HepG2 (cell line): ENCODE measurements around the gene TET3. TPM values are rescaled to one million over a fixed set of nuclear protein-coding genes. Genes with fewer than 3 reads are reported as not detected.

Source experiments
- ATAC-seq: fragments of 200-7000 bp; cut with Tn5 transposase; 3 replicates; pipeline ENCODE4 v1.9.1; 2020; ENCODE audit warnings: mild to moderate bottlenecking, moderate library complexity
- BruUV-seq: library from RNA; stranded (reverse); fragments of 400-500 nt; replicated peaks from 2 replicates; lab custom pipeline; 2021; lab: Mats Ljungman, UMichigan
- CTCF ChIA-PET: fragments of 300-600 bp; formaldehyde crosslinking; extraction: SDS; loops from one replicate; lab custom pipeline; 2021; ENCODE audit warnings: low total read pairs, inconsistent platforms, low intra/inter-chr PET ratio; lab: Yijun Ruan, JAX
- POLR2A ChIA-PET: fragments of 350-600 bp; sonication (Branson Sonifier 250); formaldehyde crosslinking; loops from one replicate; lab custom pipeline; 2020; ENCODE audit warnings: antibody characterized with exemption, inconsistent platforms; lab: Yijun Ruan, JAX
- DNase-seq: peaks from one replicate; pipeline ENCODE4 v3.0.0-alpha.2; 2015; ENCODE audit warnings: low spot score
- FAIRE-seq: peaks from 3 replicates; lab custom pipeline; 2011; peaks lifted over from hg19 to GRCh38; lab: Jason Lieb, UNC
- H2AFZ ChIP-seq: one replicate; pipeline ENCODE4 v1.6.1; 2011; ENCODE audit warnings: low read length, inconsistent platforms
- H3K27ac ChIP-seq: fragments of 300-600 bp; 3 replicates; pipeline ENCODE4 v1.8.0; 2011; ENCODE audit warnings: mixed run types, mild to moderate bottlenecking, mixed read lengths, low read length, inconsistent platforms; ENCODE audit not compliant: insufficient read depth; ENCODE audit errors: extremely low read length
- H3K27me3 ChIP-seq, 2 experiments: fragments of 200-600 bp in 1 of 2; 2 replicates in 1 of 2; 3 replicates in 1 of 2; pipeline versions ENCODE4 v1.6.0 to v1.8.0; 2011; ENCODE audit warnings: low read length in 2 of 2, mild to moderate bottlenecking in 2 of 2, moderate library complexity in 2 of 2, inconsistent platforms in 1 of 2; ENCODE audit not compliant: insufficient read depth in 2 of 2, control insufficient read depth in 1 of 2
- H3K36me3 ChIP-seq, 2 experiments: fragments of 200-600 bp in 1 of 2; replicated peaks in 1 of 2; 2 replicates in 1 of 2; 3 replicates in 1 of 2; pipeline versions ENCODE4 v1.5.1 to v1.8.0; 2011; ENCODE audit warnings: low read length in 2 of 2, inconsistent platforms in 1 of 2; ENCODE audit not compliant: insufficient read depth in 2 of 2, control insufficient read depth in 1 of 2
- H3K4me1 ChIP-seq: 2 replicates; pipeline ENCODE4 v1.5.1; 2012; ENCODE audit warnings: low read length, inconsistent platforms; ENCODE audit not compliant: insufficient read depth
- H3K4me2 ChIP-seq: 2 replicates; pipeline ENCODE4 v1.6.0; 2011; ENCODE audit warnings: low read depth, low read length, inconsistent platforms
- H3K4me3 ChIP-seq, 3 experiments: fragments of 200-600 bp in 1 of 3; sonication (generic), shearing (Covaris generic) in 1 of 3; replicated peaks in 1 of 3; 2 replicates each; pipeline ENCODE4 v1.5.1; 2011 to 2016; ENCODE audit warnings: low read length in 3 of 3, inconsistent platforms in 2 of 3, low read depth in 2 of 3, mild to moderate bottlenecking in 2 of 3, control low read depth in 1 of 3, mixed read lengths in 1 of 3; ENCODE audit not compliant: insufficient read depth in 1 of 3
- H3K79me2 ChIP-seq: one replicate; pipeline ENCODE4 v1.6.1; 2011; ENCODE audit warnings: low read length, inconsistent platforms; ENCODE audit not compliant: insufficient read depth
- H3K9ac ChIP-seq: 2 replicates; pipeline ENCODE4 v1.6.0; 2011; ENCODE audit warnings: mild to moderate bottlenecking, low read depth, low read length, inconsistent platforms; ENCODE audit not compliant: insufficient read depth
- H3K9me3 ChIP-seq: 2 replicates; pipeline ENCODE4 v1.5.1; 2012; ENCODE audit warnings: mild to moderate bottlenecking, low read length
- H4K20me1 ChIP-seq: 2 replicates; pipeline ENCODE4 v1.6.0; 2011; ENCODE audit warnings: inconsistent platforms, mild to moderate bottlenecking, low read length, moderate library complexity; ENCODE audit not compliant: insufficient read depth
- KDM4B ChIP-seq: sonication (generic); formaldehyde crosslinking; IDR thresholded peaks from 2 replicates; pipeline ENCODE4 v1.4.0; 2020; ENCODE audit warnings: missing genetic modification reagents
- MYNN ChIP-seq: sonication (generic); formaldehyde crosslinking; IDR thresholded peaks from 2 replicates; pipeline ENCODE4 v1.4.0; 2020; ENCODE audit warnings: mild to moderate bottlenecking, low read depth, missing genetic modification reagents
- PHF21A ChIP-seq: sonication (generic); formaldehyde crosslinking; IDR thresholded peaks from 2 replicates; pipeline ENCODE4 v1.5.0; 2020; ENCODE audit warnings: mild to moderate bottlenecking, missing genetic modification reagents
- SATB2 ChIP-seq: sonication (generic); formaldehyde crosslinking; IDR thresholded peaks from 2 replicates; pipeline ENCODE4 v1.5.0; 2020; ENCODE audit warnings: missing genetic modification reagents
- SP2 ChIP-seq: sonication (generic); formaldehyde crosslinking; IDR thresholded peaks from 2 replicates; pipeline ENCODE4 v1.5.1; 2020; ENCODE audit warnings: mild to moderate bottlenecking, missing genetic modification reagents
- TBL1XR1 ChIP-seq: fragments of 150-350 bp; IDR thresholded peaks from 2 replicates; pipeline ENCODE4 v1.6.1; 2014; ENCODE audit warnings: borderline replicate concordance, low read length; ENCODE audit not compliant: partially characterized antibody
- ZNF30 ChIP-seq: sonication (generic); formaldehyde crosslinking; IDR thresholded peaks from 2 replicates; pipeline ENCODE4 v1.5.0; 2020; ENCODE audit warnings: mild to moderate bottlenecking, missing genetic modification reagents
- ZNF451 ChIP-seq: sonication (generic); formaldehyde crosslinking; IDR thresholded peaks from 2 replicates; pipeline ENCODE4 v1.5.0; 2020; ENCODE audit warnings: mild to moderate bottlenecking, missing genetic modification reagents
- ZNF510 ChIP-seq: sonication (generic); formaldehyde crosslinking; IDR thresholded peaks from 2 replicates; pipeline ENCODE4 v1.4.0; 2020; ENCODE audit warnings: low read depth, mild to moderate bottlenecking, missing genetic modification reagents
- WGBS: methylation state at CpG from one replicate; pipeline ENCODE4 v1.1.6; 2017; ENCODE audit warnings: low lambda C conversion rate; 5-methylcytosine and 5-hydroxymethylcytosine counted together
- in situ Hi-C: cut with HindIII; loops from 2 replicates; pipeline ENCODE4 v1.10.0; 2017; ENCODE audit warnings: low pct_unique_long_range_greater_than_20kb; ENCODE audit not compliant: extremely low pct_ligation_motif_present
- intact Hi-C: fragments of 100-400 bp; cut with micrococcal nuclease; formaldehyde crosslinking; loops from one replicate; pipeline ENCODE4 v1.10.0; 2022; ENCODE audit not compliant: unreplicated experiment
- polyA plus RNA-seq, 8 experiments: library from polyadenylated mRNA; depleted of rRNA in 3 of 8; stranded (reverse) in 7 of 8; unstranded in 1 of 8; fragments of >200 nt; fragmentation: Illumina TruSeq in 4 of 8; extraction: Trizol in 4 of 8; gene quantifications; 2 replicates each; pipeline versions ENCODE4 v1.2.1 to v1.2.3, GENCODE V29; 2011 to 2016; ENCODE audit warnings: low read depth in 4 of 8, missing spikeins in 1 of 8, mixed read lengths in 1 of 8; ENCODE audit not compliant: insufficient read depth in 1 of 8
- total RNA-seq, 5 experiments: library from RNA; depleted of rRNA; stranded (reverse); fragments of >200 nt; fragmentation: Illumina TruSeq; extraction: Trizol; gene quantifications; 2 replicates each; pipeline ENCODE4 v1.2.3, GENCODE V29; 2016; ENCODE audit warnings: low read depth in 1 of 5
- TF ChIP-seq, protein P1 (sequence below): sonication (generic); formaldehyde crosslinking; IDR thresholded peaks from 2 replicates; pipeline ENCODE4 v1.4.0; 2020; ENCODE audit warnings: mild to moderate bottlenecking, missing genetic modification reagents
- TF ChIP-seq, protein P2 (sequence below): IDR thresholded peaks from 2 replicates; pipeline ENCODE4 v1.6.1; 2012; ENCODE audit warnings: low read length, improper control_type of control experiment
- TF ChIP-seq, protein P3 (sequence below): sonication (generic); formaldehyde crosslinking; IDR thresholded peaks from 2 replicates; pipeline ENCODE4 v1.4.0; 2020; ENCODE audit warnings: mild to moderate bottlenecking, low read depth, missing genetic modification reagents

Gene TET3
- total and polyA plus RNA-seq, 2 of the 13 experiments (the other 11 are each of a cell fraction or from before 2014, with no cell fraction given): 4.3 to 6.8 TPM

DNA sequence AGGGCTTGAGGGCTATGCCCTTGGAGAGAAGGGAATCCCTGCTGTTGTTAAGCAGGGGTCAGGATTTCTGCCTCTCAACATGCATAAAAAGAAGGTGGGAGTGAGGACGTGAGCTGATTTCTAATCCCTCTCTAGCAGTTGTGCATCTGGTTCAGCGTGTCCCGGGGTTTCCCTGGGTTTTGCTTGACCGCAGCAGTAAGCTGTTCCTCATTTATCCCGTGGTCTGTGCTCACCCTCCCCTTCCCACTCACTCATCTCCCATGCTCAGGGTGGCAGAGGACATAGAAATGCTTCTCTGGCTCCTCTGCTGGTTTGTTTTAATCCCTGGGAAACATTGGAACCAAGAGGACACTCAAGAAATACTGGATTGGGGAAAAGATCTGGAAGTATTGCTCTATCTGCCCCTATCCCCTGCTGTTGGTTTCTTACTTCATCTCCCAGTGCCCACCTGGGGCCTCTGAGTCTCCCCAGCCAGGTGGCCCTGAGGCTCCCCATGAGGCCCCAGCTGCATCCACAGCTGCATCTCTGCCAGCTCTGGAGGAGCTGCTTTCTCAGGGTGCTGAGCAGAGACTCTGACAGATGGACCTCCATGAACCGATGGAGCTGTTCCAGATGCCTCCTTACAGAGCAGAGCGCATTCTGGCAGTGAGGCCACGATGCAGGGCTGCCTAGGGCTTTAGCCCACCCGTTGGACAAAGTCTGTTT is 36.1 kb downstream of the TET3 start (continued):
- TF ChIP-seq PHF21A (no peak), ZNF30 (CRISPR knock-in tag) (no peak), SATB2 (CRISPR knock-in tag) (no peak), ZNF510 (CRISPR knock-in tag) (no peak)
- TF ChIP-seq, all 625 proteins: peak for 0

DNA sequence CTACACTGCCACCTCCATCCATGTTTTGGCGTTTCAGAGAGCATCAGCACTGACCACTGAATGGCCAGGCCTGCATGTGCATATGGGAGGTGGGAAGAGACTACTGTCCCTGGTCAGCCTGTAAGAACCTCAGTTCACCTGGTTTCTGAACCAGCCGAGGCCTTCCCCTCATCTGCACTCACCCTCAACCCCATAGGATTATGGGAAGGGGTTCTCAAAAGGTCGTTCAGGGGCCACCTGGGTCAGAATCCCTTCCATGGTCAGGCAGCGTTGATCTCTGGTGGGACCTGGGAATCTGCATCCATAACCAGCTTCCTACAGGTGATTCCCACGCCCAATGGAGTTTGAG is 36.7 kb downstream of the TET3 start:
- Histone ChIP-seq H3K4me2 (no peak overlapping the region), H3K9ac (no peak overlapping the region), H3K27me3 (no peaks in the 10 kb centered on the region), H4K20me1 (no peaks in the 10 kb centered on the region), H3K36me3 (peaks cover 3 to 10% of the 10 kb centered on the region in 2 experiments; a peak in 3 of 5 replicates), H3K4me3 (no peak overlapping the region), H3K4me1 (peaks cover 5% of the 10 kb centered on the region), H3K9me3 (no peaks in the 10 kb centered on the region), H3K79me2 (peaks cover 13% of the 10 kb centered on the region), H3K27ac (no peak overlapping the region), H2AFZ (no peak overlapping the region)
- POLR2A ChIA-PET: no interaction called here
- TF ChIP-seq KDM4B: no peak
- TF ChIP-seq, protein P1, sequence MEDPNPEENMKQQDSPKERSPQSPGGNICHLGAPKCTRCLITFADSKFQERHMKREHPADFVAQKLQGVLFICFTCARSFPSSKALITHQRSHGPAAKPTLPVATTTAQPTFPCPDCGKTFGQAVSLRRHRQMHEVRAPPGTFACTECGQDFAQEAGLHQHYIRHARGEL (CRISPR knock-in tag): no peak
- TF ChIP-seq TBL1XR1: no peak
- TF ChIP-seq ZNF451 (CRISPR knock-in tag): no peak
- no peak for TF ChIP-seq SP2
- TF ChIP-seq, protein P2, sequence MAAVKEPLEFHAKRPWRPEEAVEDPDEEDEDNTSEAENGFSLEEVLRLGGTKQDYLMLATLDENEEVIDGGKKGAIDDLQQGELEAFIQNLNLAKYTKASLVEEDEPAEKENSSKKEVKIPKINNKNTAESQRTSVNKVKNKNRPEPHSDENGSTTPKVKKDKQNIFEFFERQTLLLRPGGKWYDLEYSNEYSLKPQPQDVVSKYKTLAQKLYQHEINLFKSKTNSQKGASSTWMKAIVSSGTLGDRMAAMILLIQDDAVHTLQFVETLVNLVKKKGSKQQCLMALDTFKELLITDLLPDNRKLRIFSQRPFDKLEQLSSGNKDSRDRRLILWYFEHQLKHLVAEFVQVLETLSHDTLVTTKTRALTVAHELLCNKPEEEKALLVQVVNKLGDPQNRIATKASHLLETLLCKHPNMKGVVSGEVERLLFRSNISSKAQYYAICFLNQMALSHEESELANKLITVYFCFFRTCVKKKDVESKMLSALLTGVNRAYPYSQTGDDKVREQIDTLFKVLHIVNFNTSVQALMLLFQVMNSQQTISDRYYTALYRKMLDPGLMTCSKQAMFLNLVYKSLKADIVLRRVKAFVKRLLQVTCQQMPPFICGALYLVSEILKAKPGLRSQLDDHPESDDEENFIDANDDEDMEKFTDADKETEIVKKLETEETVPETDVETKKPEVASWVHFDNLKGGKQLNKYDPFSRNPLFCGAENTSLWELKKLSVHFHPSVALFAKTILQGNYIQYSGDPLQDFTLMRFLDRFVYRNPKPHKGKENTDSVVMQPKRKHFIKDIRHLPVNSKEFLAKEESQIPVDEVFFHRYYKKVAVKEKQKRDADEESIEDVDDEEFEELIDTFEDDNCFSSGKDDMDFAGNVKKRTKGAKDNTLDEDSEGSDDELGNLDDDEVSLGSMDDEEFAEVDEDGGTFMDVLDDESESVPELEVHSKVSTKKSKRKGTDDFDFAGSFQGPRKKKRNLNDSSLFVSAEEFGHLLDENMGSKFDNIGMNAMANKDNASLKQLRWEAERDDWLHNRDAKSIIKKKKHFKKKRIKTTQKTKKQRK: no peak
- TF ChIP-seq, protein P3, sequence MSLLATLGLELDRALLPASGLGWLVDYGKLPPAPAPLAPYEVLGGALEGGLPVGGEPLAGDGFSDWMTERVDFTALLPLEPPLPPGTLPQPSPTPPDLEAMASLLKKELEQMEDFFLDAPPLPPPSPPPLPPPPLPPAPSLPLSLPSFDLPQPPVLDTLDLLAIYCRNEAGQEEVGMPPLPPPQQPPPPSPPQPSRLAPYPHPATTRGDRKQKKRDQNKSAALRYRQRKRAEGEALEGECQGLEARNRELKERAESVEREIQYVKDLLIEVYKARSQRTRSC (CRISPR knock-in tag): no peak
- no peak for TF ChIP-seq MYNN (CRISPR knock-in tag)
- DNase-seq (no peak), FAIRE-seq (no peak), ATAC-seq (no peak)
- intact Hi-C loops: no loop called here
- in situ Hi-C loops: no loop called here
- WGBS: 95% methylated on average over 5 of the region's 5 CpGs
- BruUV-seq: no TSS peak
- CTCF ChIA-PET: no interaction called here
